Measurements from ENCODE around the gene ARID1A.

ARID1A gene

GRCh38 chr1:26759531-26759930 lies 63.7 kb downstream of the ARID1A start:
- DNase-seq (ENCODE audit: low read depth, low spot score): no peak

GRCh38 chr1:26761217-26761616 lies 65.4 kb downstream of the ARID1A start:
- no peak for DNase-seq (ENCODE audit: low read depth, low spot score)

- no peak for DNase-seq (ENCODE audit: low read depth, low spot score)
Measured at GRCh38 chr1:26767714-26768113, 71.9 kb downstream of the ARID1A start.

- no peak for DNase-seq (ENCODE audit: low read depth, low spot score)
Measured at GRCh38 chr1:26768755-26769154, 72.9 kb downstream of the ARID1A start.

GRCh38 chr1:26771285-26771642 lies 75.4 kb downstream of the ARID1A start:
- DNase-seq (ENCODE audit: low read depth, low spot score): no peak

GRCh38 chr1:26771643-26772321 lies 76.0 kb downstream of the ARID1A start:
- DNase-seq (ENCODE audit: low read depth, low spot score): no peak

GRCh38 chr1:26772687-26773086 lies 76.9 kb downstream of the ARID1A start:
- DNase-seq (ENCODE audit: low read depth, low spot score): no peak

- no peak for DNase-seq (ENCODE audit: low read depth, low spot score)
Measured at GRCh38 chr1:26774462-26774861, 78.6 kb downstream of the ARID1A start.

- no peak for DNase-seq (ENCODE audit: low read depth, low spot score)
Measured at GRCh38 chr1:26775666-26776065, 79.9 kb downstream of the ARID1A start.

GRCh38 chr1:26779098-26779668 lies 83.4 kb downstream of the ARID1A start:
- no peak for DNase-seq (ENCODE audit: low read depth, low spot score)

GRCh38 chr1:26780344-26780957 lies 84.6 kb downstream of the ARID1A start:
- no peak for DNase-seq (ENCODE audit: low read depth, low spot score)

- no peak for DNase-seq (ENCODE audit: low read depth, low spot score)
Measured at GRCh38 chr1:26781206-26781825, 85.5 kb downstream of the ARID1A start.

GRCh38 chr1:26782521-26783212 lies 86.9 kb downstream of the ARID1A start:
- no peak for DNase-seq (ENCODE audit: low read depth, low spot score)

- no peak for DNase-seq (ENCODE audit: low read depth, low spot score)
Measured at GRCh38 chr1:26783646-26784022, 87.8 kb downstream of the ARID1A start.

- DNase-seq (ENCODE audit: low read depth, low spot score): no peak
Measured at GRCh38 chr1:26784023-26784871, 88.4 kb downstream of the ARID1A start.

- DNase-seq (ENCODE audit: low read depth, low spot score): no peak
Measured at GRCh38 chr1:26784886-26785285, 89.1 kb downstream of the ARID1A start.

- no peak for DNase-seq (ENCODE audit: low read depth, low spot score)
Measured at GRCh38 chr1:26785611-26786436, 90.0 kb downstream of the ARID1A start.

GRCh38 chr1:26786437-26787380 lies 90.9 kb downstream of the ARID1A start:
- DNase-seq (ENCODE audit: low read depth, low spot score): no peak

- DNase-seq (ENCODE audit: low read depth, low spot score): no peak
Measured at GRCh38 chr1:26787381-26787705, 91.5 kb downstream of the ARID1A start.
